Large intestine (tissue), 3 donors: ENCODE data around the gene DNAJB6. TPM values are rescaled to one million over a fixed set of nuclear protein-coding genes. Genes with fewer than 3 reads are reported as not detected.

ENCODE experiments used
- DNase-seq, 2 donors: peaks; one replicate each; pipeline versions ENCODE4 v3.0.0 to v3.0.0-alpha.2; 2013
- H3K27ac ChIP-seq: one replicate; pipeline ENCODE4 v1.5.1; 2013; ENCODE audit warnings: low read length
- H3K27me3 ChIP-seq: 2 replicates; pipeline ENCODE4 v1.6.1; 2013; ENCODE audit warnings: low read length; ENCODE audit not compliant: control insufficient read depth, insufficient read depth
- H3K36me3 ChIP-seq: 2 replicates; pipeline ENCODE4 v1.6.1; 2013; ENCODE audit warnings: low read length; ENCODE audit not compliant: control insufficient read depth, insufficient read depth
- H3K4me1 ChIP-seq: one replicate; pipeline ENCODE4 v1.6.1; 2013; ENCODE audit warnings: low read length; ENCODE audit not compliant: control insufficient read depth, insufficient read depth
- H3K4me3 ChIP-seq: one replicate; pipeline ENCODE4 v1.5.1; 2013; ENCODE audit warnings: low read length
- H3K9me3 ChIP-seq: one replicate; pipeline ENCODE4 v1.6.1; 2013; ENCODE audit warnings: mild to moderate bottlenecking, low read depth, low read length, moderate library complexity; ENCODE audit not compliant: control insufficient read depth
- WGBS: methylation state at CpG from one replicate; pipeline ENCODE4 v1.1.5; 2013; ENCODE audit warnings: low lambda C conversion rate; ENCODE audit not compliant: insufficient coverage; 5-methylcytosine and 5-hydroxymethylcytosine counted together
- polyA plus RNA-seq: library from polyadenylated mRNA; unstranded; fragments of 120-200 nt; gene quantifications from one replicate; pipeline ENCODE4 v1.2.1, GENCODE V29; 2013

The DNAJB6 gene
- polyA plus RNA-seq, 1 donor, result 102 TPM

DNA sequence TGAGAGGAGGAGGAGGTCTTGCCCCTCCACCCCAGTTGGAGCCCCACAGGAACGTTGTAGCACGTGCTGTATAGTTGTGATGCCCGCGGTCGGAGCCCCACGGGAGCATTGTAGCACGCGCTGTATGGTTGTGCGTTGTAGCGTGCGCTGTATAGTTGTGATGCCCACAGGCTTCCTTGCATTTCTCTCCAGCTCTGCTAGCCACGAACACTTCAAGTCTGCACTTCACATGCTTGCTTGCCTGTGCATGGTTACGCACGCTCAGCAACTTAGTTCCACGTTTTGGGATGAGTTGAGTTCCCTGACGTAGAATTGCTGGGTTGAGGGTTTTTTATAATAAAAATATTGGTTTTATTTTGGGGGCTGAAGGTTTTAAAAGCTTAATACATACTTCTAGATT lies 41.6 kb downstream of the DNAJB6 start:
- H3K4me3 ChIP-seq, result no peak overlapping the region
- DNase-seq, result no peak
- H3K27me3 ChIP-seq, result no peaks in the 10 kb centered on the region
- H3K36me3 ChIP-seq, result peaks cover 59% of the 10 kb centered on the region
- no peaks in the 10 kb centered on the region for H3K4me1 ChIP-seq
- 100% methylated on average over 5 of the region's 16 CpGs for WGBS
- H3K27ac ChIP-seq, result no peak overlapping the region
- no peaks in the 10 kb centered on the region for H3K9me3 ChIP-seq

GRCh38 chr7:157379493-157379892 lies 42.7 kb downstream of the DNAJB6 start:
- no peak overlapping the region for H3K4me3 ChIP-seq
- H3K4me1 ChIP-seq, result no peaks in the 10 kb centered on the region
- no peak for DNase-seq
- no peak overlapping the region for H3K27ac ChIP-seq
- no peaks in the 10 kb centered on the region for H3K9me3 ChIP-seq
- WGBS, result no CpG with 5 or more reads among the region's 1 CpG
- no peaks in the 10 kb centered on the region for H3K27me3 ChIP-seq
- H3K36me3 ChIP-seq, result peaks cover 59% of the 10 kb centered on the region

GRCh38 chr7:157380416-157380815 lies 43.6 kb downstream of the DNAJB6 start:
- no peak for DNase-seq
- no peak overlapping the region for H3K27ac ChIP-seq
- H3K4me1 ChIP-seq, result no peaks in the 10 kb centered on the region
- H3K27me3 ChIP-seq, result no peaks in the 10 kb centered on the region
- WGBS, result 100% methylated on average over 1 of the region's 7 CpGs
- no peak overlapping the region for H3K4me3 ChIP-seq
- H3K36me3 ChIP-seq, result peaks cover 61% of the 10 kb centered on the region
- no peaks in the 10 kb centered on the region for H3K9me3 ChIP-seq

DNA sequence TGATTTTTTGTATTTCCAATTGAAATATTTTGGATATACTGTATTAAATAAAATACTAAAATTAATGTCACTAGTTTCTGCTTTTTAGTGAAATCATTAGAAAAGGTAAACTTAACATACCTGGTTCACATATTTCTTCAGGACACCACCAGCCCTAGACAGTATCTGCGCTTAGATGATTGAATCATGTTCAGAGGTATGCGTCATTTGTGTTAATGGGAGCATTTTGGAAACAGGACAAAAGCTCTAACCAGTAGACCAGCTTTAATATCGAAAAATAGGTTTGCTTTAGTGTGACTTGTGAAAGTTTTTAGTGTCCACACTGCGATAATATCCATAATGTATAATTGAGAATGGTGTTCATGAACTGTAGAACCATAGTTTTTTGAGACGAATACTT lies 47.1 kb downstream of the DNAJB6 start:
- 100% methylated on average over 1 of the region's 5 CpGs for WGBS
- H3K9me3 ChIP-seq, result no peaks in the 10 kb centered on the region
- H3K27ac ChIP-seq, result no peak overlapping the region
- H3K4me1 ChIP-seq, result no peaks in the 10 kb centered on the region
- DNase-seq, result no peak
- H3K36me3 ChIP-seq, result peaks cover 52% of the 10 kb centered on the region
- H3K27me3 ChIP-seq, result no peaks in the 10 kb centered on the region
- no peak overlapping the region for H3K4me3 ChIP-seq

DNA sequence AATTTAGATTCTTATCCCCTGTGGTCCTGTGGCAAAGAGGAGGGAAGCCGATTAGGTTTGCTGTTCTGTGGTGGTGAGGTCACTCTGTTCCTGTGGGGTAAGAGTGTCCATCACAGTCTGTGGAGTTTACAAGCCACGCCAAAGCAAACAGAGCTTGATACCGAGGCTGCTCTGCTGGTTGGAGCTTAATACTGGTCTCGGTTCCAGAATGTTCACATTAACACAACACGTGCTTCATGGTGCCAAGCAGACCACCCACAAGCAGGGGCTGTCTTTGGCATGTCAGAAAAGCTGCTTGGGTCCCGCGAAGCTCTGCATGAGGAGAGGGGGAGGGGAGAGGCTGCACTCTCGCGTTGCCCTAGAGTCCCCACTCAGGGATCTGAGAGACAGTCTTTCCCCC lies 47.5 kb downstream of the DNAJB6 start:
- no peak overlapping the region for H3K27ac ChIP-seq
- H3K4me1 ChIP-seq, result no peaks in the 10 kb centered on the region
- no peaks in the 10 kb centered on the region for H3K9me3 ChIP-seq
- no peak for DNase-seq
- no CpG with 5 or more reads among the region's 9 CpGs for WGBS
- H3K27me3 ChIP-seq, result no peaks in the 10 kb centered on the region
- H3K4me3 ChIP-seq, result no peak overlapping the region
- H3K36me3 ChIP-seq, result peaks cover 52% of the 10 kb centered on the region

DNA sequence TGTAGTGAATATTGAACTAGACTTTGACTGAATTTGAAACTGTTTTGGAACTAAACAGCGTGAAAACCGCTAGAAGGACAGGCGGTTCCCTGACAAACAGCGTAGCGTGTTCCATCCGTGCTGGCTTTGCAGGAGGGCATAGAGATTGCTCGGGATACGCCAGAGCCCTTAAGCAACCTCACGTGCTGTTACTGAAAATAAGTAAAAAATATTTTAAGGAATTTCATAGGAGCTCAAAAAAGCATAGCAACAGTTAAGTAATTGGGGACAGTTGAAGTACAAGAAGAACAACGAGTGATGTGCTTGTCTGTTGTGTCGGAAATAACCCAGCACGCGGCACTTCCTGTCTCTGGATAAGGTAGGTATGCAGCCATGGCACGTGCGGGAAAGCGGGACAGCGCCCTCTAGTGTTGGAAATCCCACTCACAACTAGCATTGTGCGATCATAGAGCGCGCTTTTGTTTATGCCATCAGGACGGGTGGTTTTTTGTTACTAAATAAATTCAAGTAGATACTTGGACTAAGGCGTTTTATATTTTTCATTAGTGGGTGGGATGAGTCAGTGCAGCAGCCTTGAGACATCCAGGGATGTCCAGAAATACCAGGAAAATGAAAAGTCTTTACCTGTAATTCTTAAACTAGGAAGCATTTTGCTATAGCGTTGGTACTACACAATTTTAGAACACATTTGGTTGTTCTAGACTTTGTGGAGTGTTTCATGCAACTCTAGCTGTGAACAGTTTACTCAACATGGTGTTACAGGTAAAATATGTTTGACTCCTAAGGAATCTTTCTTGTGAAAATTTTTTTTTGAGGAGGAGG lies 50.4 kb downstream of the DNAJB6 start:
- Histone ChIP-seq H3K27me3 (no peaks in the 10 kb centered on the region), H3K36me3 (peaks cover 63% of the 10 kb centered on the region), H3K27ac (no peak overlapping the region), H3K9me3 (no peaks in the 10 kb centered on the region), H3K4me1 (no peaks in the 10 kb centered on the region), H3K4me3 (no peak overlapping the region)
- WGBS, result 90% methylated on average over 2 of the region's 23 CpGs
- DNase-seq, result peak; percentile 49 to 54

DNA sequence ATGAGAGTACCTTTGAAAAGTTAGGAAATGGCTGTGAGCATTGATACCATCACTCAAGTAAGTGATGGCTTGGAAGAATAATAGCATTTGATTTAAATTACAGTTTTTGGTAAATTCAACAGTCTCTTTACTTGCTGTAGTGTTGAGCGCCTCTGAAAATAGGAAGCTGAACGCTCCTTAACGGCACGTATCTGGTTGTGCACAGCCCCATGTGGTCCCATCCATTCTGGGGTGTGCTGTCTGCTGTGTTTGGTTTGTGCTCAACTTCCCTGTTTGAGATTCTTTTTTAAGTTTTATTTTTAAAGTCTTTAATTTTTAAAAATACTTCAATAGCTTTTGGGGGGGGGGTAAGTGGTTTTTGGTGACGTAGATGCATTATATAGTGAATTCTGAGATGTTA lies 51.5 kb downstream of the DNAJB6 start:
- Histone ChIP-seq H3K4me1 (no peaks in the 10 kb centered on the region), H3K27me3 (no peaks in the 10 kb centered on the region), H3K27ac (no peak overlapping the region), H3K9me3 (no peaks in the 10 kb centered on the region), H3K4me3 (no peak overlapping the region), H3K36me3 (peaks cover 53% of the 10 kb centered on the region)
- 100% methylated on average over 1 of the region's 5 CpGs for WGBS
- DNase-seq, result no peak

DNA sequence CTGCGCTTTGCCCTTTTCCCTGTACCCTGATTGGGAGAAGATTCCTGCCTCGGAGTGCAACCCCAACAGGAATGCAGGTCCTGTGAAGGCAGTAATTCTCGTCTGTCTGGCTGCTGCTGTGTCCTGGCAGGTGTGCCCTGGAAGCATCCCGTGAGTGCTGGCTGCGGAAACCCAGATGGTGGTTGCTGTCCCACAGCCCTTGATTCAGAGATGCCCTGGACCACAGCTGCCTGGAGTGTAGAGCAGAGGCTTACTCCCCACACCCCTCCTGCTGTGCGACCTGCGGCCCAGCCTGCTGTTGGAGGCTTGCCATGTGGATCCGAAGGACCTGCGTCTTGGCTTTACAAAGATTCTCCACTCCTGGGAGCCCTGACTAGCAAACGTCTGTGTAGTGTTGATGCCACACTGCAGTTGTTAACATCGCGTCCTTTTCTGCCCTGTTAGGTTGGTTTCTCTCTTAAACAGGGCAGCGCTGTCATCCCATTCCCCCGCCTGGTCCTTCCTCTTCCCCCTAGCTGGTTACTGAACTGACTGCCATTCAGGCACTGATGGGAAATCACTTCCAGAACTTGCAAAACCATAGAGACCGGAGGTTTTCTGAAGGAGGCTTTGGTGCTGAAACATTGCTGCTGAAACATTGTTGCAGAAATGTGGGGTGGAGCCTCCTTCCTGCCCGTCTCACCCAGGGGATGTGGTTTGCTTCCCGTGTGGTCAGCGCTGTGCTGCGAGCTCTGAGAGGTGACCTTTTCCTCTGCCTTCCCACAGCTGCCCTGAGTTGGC lies 53.3 kb downstream of the DNAJB6 start:
- Histone ChIP-seq H3K27me3 (no peaks in the 10 kb centered on the region), H3K27ac (no peak overlapping the region), H3K9me3 (no peaks in the 10 kb centered on the region), H3K36me3 (peaks cover 35% of the 10 kb centered on the region), H3K4me3 (no peak overlapping the region), H3K4me1 (no peaks in the 10 kb centered on the region)
- no peak for DNase-seq
- WGBS, result 100% methylated on average over 1 of the region's 19 CpGs

GRCh38 chr7:157391036-157391710 lies 54.4 kb downstream of the DNAJB6 start:
- Histone ChIP-seq H3K9me3 (no peaks in the 10 kb centered on the region), H3K27me3 (no peaks in the 10 kb centered on the region), H3K4me1 (no peaks in the 10 kb centered on the region), H3K36me3 (peaks cover 32% of the 10 kb centered on the region), H3K4me3 (no peak overlapping the region), H3K27ac (no peak overlapping the region)
- DNase-seq, result no peak
- WGBS, result no CpG with 5 or more reads among the region's 15 CpGs

GRCh38 chr7:157392256-157393037 lies 55.6 kb downstream of the DNAJB6 start:
- no peaks in the 10 kb centered on the region for H3K27me3 ChIP-seq
- 90% methylated on average over 2 of the region's 20 CpGs for WGBS
- no peak overlapping the region for H3K4me3 ChIP-seq
- H3K27ac ChIP-seq, result no peak overlapping the region
- H3K9me3 ChIP-seq, result no peaks in the 10 kb centered on the region
- peaks cover 28% of the 10 kb centered on the region for H3K36me3 ChIP-seq
- DNase-seq, result no peak
- H3K4me1 ChIP-seq, result no peaks in the 10 kb centered on the region
